ENCODE measurements around the gene GNG8.

The GNG8 gene

GRCh38 chr19:46656541-46656940 is 20.5 kb upstream of the GNG8 start:
- no peaks in the 10 kb centered on the region for H3K9me3 Mint-ChIP-seq
- peaks cover 4% of the 10 kb centered on the region for H3K4me1 Mint-ChIP-seq (ENCODE audit: low read depth)
- no peaks in the 10 kb centered on the region for H3K36me3 Mint-ChIP-seq (ENCODE audit: low read depth)
- H3K27ac Mint-ChIP-seq: no peak overlapping the region
- H3K27me3 Mint-ChIP-seq (ENCODE audit: low read depth): peaks cover 45% of the 10 kb centered on the region
- H3K4me3 Mint-ChIP-seq: no peak overlapping the region

DNA sequence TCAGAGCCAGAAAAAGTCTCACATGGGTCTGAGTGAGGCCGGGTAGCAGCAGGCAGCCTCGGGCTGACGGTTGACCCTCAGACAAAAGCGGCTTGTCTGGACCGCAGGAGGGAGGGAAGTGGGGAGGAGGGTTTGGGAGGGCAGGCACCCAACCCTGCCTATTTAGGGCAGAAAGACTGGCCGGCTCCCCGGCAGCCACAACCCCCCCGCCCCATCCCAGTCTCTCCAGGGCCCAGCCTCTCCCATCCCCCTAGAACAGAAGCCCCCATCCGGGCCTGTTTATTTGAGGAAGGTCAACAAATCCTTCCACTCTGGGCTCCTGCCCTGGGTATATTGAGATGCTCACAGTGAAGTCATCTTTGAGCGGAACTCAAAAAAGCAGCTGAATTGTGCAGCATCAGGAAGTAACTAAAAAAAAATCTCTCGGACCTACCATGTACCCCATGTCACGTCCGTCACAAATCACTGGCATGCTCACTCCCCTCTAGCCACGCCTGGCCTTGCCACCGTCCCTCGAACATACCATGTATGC is 18.7 kb upstream of the GNG8 start:
- H3K27me3 Mint-ChIP-seq (ENCODE audit: low read depth): peaks cover 55% of the 10 kb centered on the region
- H3K36me3 Mint-ChIP-seq (ENCODE audit: low read depth): peaks cover 2% of the 10 kb centered on the region
- no peak overlapping the region for H3K27ac Mint-ChIP-seq
- H3K9me3 Mint-ChIP-seq: no peaks in the 10 kb centered on the region
- H3K4me1 Mint-ChIP-seq (ENCODE audit: low read depth): peaks cover 1% of the 10 kb centered on the region
- no peak overlapping the region for H3K4me3 Mint-ChIP-seq

GRCh38 chr19:46650445-46650844 is 14.4 kb upstream of the GNG8 start:
- H3K9me3 Mint-ChIP-seq: peaks cover 5% of the 10 kb centered on the region
- H3K4me3 Mint-ChIP-seq: no peak overlapping the region
- H3K27me3 Mint-ChIP-seq (ENCODE audit: low read depth): peaks cover 63% of the 10 kb centered on the region
- peaks cover 6% of the 10 kb centered on the region for H3K4me1 Mint-ChIP-seq (ENCODE audit: low read depth)
- H3K36me3 Mint-ChIP-seq (ENCODE audit: low read depth): peaks cover 10% of the 10 kb centered on the region
- H3K27ac Mint-ChIP-seq: no peak overlapping the region

DNA sequence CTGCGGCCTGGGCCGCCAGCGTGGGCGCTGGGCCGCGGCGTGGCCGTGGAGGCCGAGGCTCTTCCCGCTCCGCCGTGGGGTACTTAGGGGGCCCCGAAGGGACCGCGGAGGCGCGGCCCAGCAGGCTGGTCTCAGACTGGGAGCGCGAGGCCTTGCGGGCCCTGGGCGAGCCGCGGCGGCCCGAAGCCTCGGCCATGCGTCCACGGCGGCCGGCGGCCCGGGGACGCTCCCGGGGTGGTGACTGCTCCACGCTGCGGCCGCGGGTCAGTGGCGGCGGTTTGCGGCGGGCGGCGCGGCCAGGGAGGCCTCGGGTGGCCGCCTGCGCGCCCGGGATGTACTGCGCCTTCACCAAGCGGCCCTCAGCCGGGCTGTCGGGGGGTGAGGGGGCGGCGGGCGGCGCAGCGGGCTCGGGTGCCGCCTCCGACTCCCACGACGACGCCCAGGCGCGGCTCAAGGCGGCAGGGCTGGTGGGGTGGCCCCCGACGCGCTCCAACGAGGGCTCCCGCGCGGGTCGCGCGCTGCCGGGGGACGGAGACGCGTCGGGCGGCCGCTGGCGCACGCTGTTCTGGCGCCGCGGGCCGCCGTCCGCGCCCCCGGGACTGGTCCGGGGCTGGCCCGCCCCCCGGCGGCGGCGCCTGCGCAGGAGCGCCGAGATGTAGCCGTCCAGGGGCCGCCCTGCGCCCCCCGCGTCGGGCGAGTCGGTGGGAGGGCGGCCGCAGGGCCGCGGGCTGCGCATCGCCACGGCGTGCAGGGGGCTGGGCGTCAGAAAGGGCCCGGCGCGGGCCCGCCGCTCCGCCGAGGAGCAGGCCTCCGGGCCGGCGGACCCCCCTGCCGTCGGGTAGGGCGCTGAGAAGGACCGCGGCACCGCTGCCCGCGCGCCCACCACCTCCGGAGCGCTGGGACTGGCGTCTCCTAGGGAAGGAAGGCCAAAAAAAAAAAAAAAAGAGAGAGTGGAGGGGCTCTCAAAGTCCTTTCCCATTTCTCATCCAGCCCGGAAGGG is 13.3 kb upstream of the GNG8 start:
- Mint-ChIP-seq H3K4me3 (no peak overlapping the region), H3K27me3 (ENCODE audit: low read depth) (peaks cover 63% of the 10 kb centered on the region)

DNA sequence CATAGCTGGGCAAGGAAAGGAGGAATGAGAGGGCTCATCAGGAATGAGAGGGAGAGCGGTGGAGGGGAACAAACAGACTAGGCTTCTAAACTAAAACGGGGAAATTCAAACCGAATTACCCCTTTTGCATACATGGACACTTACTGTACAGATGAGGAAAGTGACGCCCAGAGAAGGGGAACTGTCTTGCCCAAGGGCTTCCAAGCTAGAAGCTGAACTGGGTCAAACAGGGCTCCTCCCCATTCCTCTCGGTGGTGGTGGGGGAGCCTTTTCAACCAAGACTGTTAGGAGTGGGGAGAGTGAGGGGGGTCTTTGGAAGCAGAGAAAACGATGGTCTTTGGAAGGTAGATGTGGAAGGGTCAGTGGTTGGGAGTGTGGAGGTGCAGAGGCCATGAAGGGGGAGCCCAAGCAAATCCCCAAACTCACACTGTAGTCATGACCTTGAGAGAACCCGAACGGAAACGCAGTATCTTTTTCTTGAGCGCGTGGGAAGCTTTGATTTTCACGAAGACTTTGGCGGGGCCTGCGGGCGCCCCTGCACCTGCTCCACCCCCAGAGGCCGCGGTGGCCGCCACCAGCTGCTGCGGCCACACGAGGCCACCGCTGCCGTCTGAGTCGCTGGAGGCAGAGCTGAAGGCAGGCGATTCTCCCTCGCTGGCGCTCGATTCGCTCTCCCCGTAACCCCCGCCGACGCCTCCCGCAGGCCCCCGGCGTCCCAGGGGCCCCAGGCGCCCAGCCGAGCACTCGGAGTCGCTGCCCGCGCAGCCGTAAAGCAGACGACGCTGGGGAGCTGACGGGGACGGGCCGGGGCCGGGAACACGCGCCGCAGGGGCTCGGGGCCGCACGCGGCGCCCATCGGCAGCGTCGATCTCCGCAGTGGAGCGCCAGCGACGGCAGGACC is 12.3 kb upstream of the GNG8 start:
- Mint-ChIP-seq H3K4me3 (no peak overlapping the region), H3K27me3 (ENCODE audit: low read depth) (peaks cover 58% of the 10 kb centered on the region), H3K9me3 (peaks cover 5% of the 10 kb centered on the region), H3K27ac (peak overlapping the region; percentile 52), H3K36me3 (ENCODE audit: low read depth) (peaks cover 10% of the 10 kb centered on the region), H3K4me1 (ENCODE audit: low read depth) (peaks cover 6% of the 10 kb centered on the region)

More for the DNA sequence above, 13.3 kb upstream of the GNG8 start:
- H3K36me3 Mint-ChIP-seq (ENCODE audit: low read depth): peaks cover 10% of the 10 kb centered on the region
- H3K9me3 Mint-ChIP-seq: peaks cover 5% of the 10 kb centered on the region
- H3K27ac Mint-ChIP-seq: no peak overlapping the region
- H3K4me1 Mint-ChIP-seq (ENCODE audit: low read depth): peaks cover 6% of the 10 kb centered on the region

- Mint-ChIP-seq H3K4me3 (no peak overlapping the region), H3K4me1 (ENCODE audit: low read depth) (peaks cover 6% of the 10 kb centered on the region), H3K27me3 (ENCODE audit: low read depth) (peaks cover 62% of the 10 kb centered on the region), H3K36me3 (ENCODE audit: low read depth) (peaks cover 10% of the 10 kb centered on the region), H3K9me3 (peaks cover 5% of the 10 kb centered on the region), H3K27ac (no peak overlapping the region)
Measured at GRCh38 chr19:46646402-46646801, 10.4 kb upstream of the GNG8 start.

DNA sequence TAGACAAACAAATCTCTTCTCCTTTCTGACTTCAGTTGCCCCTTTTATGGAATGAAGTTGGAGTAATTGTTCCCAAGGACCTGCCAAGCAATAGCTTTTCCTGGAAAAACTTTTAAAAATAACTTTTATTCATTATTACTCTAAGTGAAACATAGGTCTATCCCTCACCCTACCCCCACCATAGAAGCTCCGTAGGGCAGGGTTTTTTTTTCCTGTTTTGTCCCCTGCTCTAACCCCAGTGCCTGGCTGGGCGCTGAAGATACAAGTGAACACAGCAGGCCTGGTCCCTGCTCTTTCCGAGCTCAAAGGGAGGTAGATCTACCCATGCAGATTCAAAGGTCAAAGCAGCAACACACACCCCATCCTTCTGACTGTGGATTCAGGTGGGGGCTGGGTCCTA is 8.7 kb upstream of the GNG8 start:
- H3K4me1 Mint-ChIP-seq (ENCODE audit: low read depth): peaks cover 7% of the 10 kb centered on the region
- H3K27me3 Mint-ChIP-seq (ENCODE audit: low read depth): peaks cover 55% of the 10 kb centered on the region
- no peak overlapping the region for H3K4me3 Mint-ChIP-seq
- H3K9me3 Mint-ChIP-seq: peaks cover 5% of the 10 kb centered on the region
- H3K36me3 Mint-ChIP-seq (ENCODE audit: low read depth): peaks cover 8% of the 10 kb centered on the region
- no peak overlapping the region for H3K27ac Mint-ChIP-seq

DNA sequence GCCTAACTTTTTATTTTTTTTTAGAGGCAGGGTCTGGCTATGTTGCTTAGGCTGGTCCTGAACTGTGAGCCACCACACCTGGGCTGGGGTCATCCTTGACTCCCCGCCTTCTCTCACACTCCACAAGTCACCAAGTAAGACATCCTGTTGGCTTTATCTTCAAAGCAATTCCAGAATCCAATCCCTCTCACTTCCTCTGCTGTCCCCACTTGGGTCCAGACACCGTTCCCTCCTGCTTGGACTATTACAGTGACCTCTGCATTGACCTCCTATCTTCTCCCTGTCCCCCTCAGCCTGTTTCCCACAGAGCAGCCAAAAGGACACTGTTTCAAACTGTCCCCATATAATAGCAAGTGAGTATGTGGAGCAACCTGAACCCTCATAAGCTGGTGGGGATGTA is 4.7 kb upstream of the GNG8 start:
- Mint-ChIP-seq H3K9me3 (no peaks in the 10 kb centered on the region), H3K4me3 (peak overlapping the region; percentile 26), H3K27ac (peak overlapping the region; percentile 57), H3K27me3 (ENCODE audit: low read depth) (peaks cover 28% of the 10 kb centered on the region), H3K36me3 (ENCODE audit: low read depth) (peaks cover 2% of the 10 kb centered on the region), H3K4me1 (ENCODE audit: low read depth) (peaks cover 1% of the 10 kb centered on the region)

DNA sequence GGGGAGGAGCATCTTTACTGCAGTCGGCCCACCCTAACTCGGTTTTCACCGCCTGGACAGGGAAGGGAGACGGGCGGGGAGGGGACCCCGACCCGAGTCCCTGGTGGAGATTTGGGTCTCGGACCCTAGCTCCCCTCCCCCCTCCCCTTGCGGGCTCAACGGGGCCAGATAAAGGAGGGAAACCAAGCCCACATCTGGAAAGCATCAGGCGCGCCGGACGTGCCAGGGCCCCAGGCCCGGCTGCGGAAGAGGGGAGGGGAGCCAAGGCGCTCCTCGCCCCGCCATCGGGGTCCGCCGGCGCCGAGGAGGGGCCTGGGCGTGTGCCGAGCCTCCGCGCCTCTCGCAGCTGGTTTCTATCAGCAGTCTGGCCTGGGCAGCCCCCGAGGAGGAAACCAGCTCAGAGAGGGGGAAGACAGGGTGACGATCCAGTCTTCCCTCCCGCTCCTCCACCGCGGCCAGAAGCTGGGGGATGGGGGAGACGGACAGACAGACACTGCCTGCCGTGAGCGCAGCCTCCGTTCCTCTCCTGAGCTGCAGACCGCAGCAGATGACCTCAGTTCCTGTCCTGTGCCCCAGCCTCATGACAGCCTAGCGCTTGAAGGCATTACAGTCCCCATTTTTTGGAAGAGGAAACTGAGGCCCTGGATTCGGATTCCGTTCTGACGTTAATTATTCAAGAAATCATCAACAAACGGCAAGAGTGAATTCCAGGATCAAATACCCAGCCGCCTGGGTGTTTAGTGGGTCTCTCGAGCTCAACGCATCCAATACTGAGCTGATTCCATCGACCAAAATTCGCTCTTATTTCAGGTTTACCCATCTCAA is 3.6 kb upstream of the GNG8 start:
- H3K4me1 Mint-ChIP-seq (ENCODE audit: low read depth): peaks cover 6% of the 10 kb centered on the region
- H3K36me3 Mint-ChIP-seq (ENCODE audit: low read depth): no peaks in the 10 kb centered on the region
- no peaks in the 10 kb centered on the region for H3K9me3 Mint-ChIP-seq
- peak overlapping the region; percentile 48 for H3K4me3 Mint-ChIP-seq
- peak overlapping the region; percentile 8 for H3K27ac Mint-ChIP-seq
- H3K27me3 Mint-ChIP-seq (ENCODE audit: low read depth): peaks cover 21% of the 10 kb centered on the region

DNA sequence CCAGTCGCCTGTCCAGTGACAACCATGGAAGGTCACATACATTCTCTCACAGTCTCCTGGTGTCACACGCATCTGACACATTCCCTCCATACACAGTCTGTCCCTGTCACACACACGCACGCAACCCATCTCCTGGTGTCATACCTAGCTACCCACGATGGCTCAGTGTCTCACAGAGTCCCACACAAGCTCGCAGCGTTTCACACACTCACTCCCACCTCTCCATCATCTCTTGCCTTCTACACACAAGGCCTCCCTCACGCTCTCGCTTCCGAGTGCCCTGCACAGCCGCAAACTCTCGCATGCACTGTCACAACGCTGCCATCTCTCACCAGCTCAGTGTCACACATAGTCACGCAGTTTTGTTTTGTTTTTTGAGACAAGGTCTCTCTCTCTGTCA is 1.2 kb upstream of the GNG8 start:
- no peaks in the 10 kb centered on the region for H3K36me3 Mint-ChIP-seq (ENCODE audit: low read depth)
- peaks cover 17% of the 10 kb centered on the region for H3K4me1 Mint-ChIP-seq (ENCODE audit: low read depth)
- no peak overlapping the region for H3K27ac Mint-ChIP-seq
- H3K9me3 Mint-ChIP-seq: no peaks in the 10 kb centered on the region
- H3K4me3 Mint-ChIP-seq: no peak overlapping the region
- H3K27me3 Mint-ChIP-seq (ENCODE audit: low read depth): peaks cover 9% of the 10 kb centered on the region

- Mint-ChIP-seq H3K27me3 (ENCODE audit: low read depth) (no peaks in the 10 kb centered on the region), H3K36me3 (ENCODE audit: low read depth) (no peaks in the 10 kb centered on the region), H3K27ac (no peak overlapping the region)
Measured at GRCh38 chr19:46634656-46635218, 1.3 kb downstream of the GNG8 start.

DNA sequence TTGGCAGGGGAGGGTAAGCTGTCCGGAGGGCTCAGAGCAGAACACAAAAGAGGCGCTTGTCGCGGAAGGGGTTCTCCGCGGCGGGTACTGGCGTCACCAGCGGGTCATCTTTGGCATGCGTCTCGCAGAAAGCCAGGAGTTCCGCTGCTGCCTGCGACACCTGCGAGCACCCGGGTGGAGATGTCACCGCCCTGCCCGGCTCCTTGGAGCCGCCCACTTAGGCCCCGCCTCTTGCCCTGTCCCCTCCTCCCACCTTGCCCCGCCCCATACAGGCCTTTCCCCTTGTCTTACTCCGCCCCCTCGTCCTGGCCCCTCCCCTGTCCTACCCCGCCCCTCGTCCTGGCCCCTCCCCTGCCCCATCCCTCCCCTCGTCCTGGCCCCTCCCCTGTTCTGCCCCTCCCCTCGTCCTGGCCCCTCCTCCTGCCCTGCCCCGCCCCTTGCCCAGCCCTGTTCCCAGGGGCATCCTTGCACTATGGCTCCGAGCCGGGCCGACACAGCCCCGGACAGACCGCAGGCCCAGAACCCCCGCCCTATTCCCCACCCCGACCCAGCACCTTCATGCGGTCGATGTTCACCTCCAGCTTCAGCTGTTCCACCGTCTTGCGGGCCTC is 1.9 kb downstream of the GNG8 start:
- Mint-ChIP-seq H3K4me1 (ENCODE audit: low read depth) (peaks cover 17% of the 10 kb centered on the region), H3K27ac (peak overlapping the region; percentile 85), H3K36me3 (ENCODE audit: low read depth) (no peaks in the 10 kb centered on the region), H3K27me3 (ENCODE audit: low read depth) (no peaks in the 10 kb centered on the region), H3K9me3 (no peaks in the 10 kb centered on the region), H3K4me3 (peak overlapping the region; percentile 82)

More at GRCh38 chr19:46634656-46635218, 1.3 kb downstream of the GNG8 start:
- Mint-ChIP-seq H3K4me1 (ENCODE audit: low read depth) (peaks cover 17% of the 10 kb centered on the region), H3K9me3 (no peaks in the 10 kb centered on the region), H3K4me3 (peak overlapping the region; percentile 51)

GRCh38 chr19:46633130-46633529 is 2.9 kb downstream of the GNG8 start:
- Mint-ChIP-seq H3K4me1 (ENCODE audit: low read depth) (peaks cover 20% of the 10 kb centered on the region), H3K4me3 (peak overlapping the region; percentile 82)

More at GRCh38 chr19:46633130-46633529, 2.9 kb downstream of the GNG8 start:
- Mint-ChIP-seq H3K27me3 (ENCODE audit: low read depth) (no peaks in the 10 kb centered on the region), H3K9me3 (no peaks in the 10 kb centered on the region), H3K36me3 (ENCODE audit: low read depth) (no peaks in the 10 kb centered on the region), H3K27ac (peak overlapping the region; percentile 85)

All from T-helper 1 cell treated with Interleukin-12 subunit alpha and Interleukin-12 subunit beta and Interleukin-4 antibody, amounts not matched to agents 30 μg/mL and 1 μg/mL, for 36 hours (primary cell).